Activated effector memory CD4-positive, alpha-beta T cell treated with anti-CD3 and anti-CD28 coated beads, Interleukin-2, amount 50 U/mL, for 16 hours (primary cell): ENCODE results near the gene CHST7.

Source experiments
- DNase-seq: peaks from one replicate; pipeline ENCODE4 v3.0.0-alpha.2; 2020

Gene CHST7

GRCh38 chrX:46610070-46610658 lies 36.6 kb downstream of the CHST7 start:
- DNase-seq = no peak

GRCh38 chrX:46611658-46612362 lies 38.2 kb downstream of the CHST7 start:
- DNase-seq = peak; percentile 73

- peak; percentile 61 for DNase-seq
Measured at GRCh38 chrX:46617906-46618305, 44.3 kb downstream of the CHST7 start.

GRCh38 chrX:46618947-46619346 lies 45.4 kb downstream of the CHST7 start:
- no peak for DNase-seq

- DNase-seq = no peak
Measured at GRCh38 chrX:46620505-46620904, 46.9 kb downstream of the CHST7 start.

GRCh38 chrX:46621572-46621971 lies 48.0 kb downstream of the CHST7 start:
- no peak for DNase-seq

GRCh38 chrX:46624090-46624786 lies 50.7 kb downstream of the CHST7 start:
- DNase-seq = no peak

- DNase-seq = peak; percentile 68
Measured at GRCh38 chrX:46626566-46626965, 53.0 kb downstream of the CHST7 start.

GRCh38 chrX:46627062-46627461 lies 53.5 kb downstream of the CHST7 start:
- no peak for DNase-seq

GRCh38 chrX:46627711-46628419 lies 54.3 kb downstream of the CHST7 start:
- DNase-seq = no peak

- DNase-seq = peak; percentile 61
Measured at GRCh38 chrX:46628460-46629371, 55.2 kb downstream of the CHST7 start.

GRCh38 chrX:46630141-46630540 lies 56.6 kb downstream of the CHST7 start:
- no peak for DNase-seq

GRCh38 chrX:46634577-46634976 lies 61.0 kb downstream of the CHST7 start:
- DNase-seq = no peak

- DNase-seq = no peak
Measured at GRCh38 chrX:46635186-46635585, 61.6 kb downstream of the CHST7 start.

GRCh38 chrX:46636223-46636622 lies 62.7 kb downstream of the CHST7 start:
- no peak for DNase-seq

GRCh38 chrX:46637938-46638337 lies 64.4 kb downstream of the CHST7 start:
- DNase-seq = peak; percentile 62

GRCh38 chrX:46642145-46642544 lies 68.6 kb downstream of the CHST7 start:
- no peak for DNase-seq

GRCh38 chrX:46643636-46644035 lies 70.1 kb downstream of the CHST7 start:
- no peak for DNase-seq

- DNase-seq = no peak
Measured at GRCh38 chrX:46645614-46646013, 72.0 kb downstream of the CHST7 start.

GRCh38 chrX:46647251-46647650 lies 73.7 kb downstream of the CHST7 start:
- DNase-seq = no peak
